GM18907 (cell line): ENCODE results near the gene ORMDL2.
A peak's percentile ranks its signal among the peaks of the same experiment; 100 is the strongest.

Source experiments
- ATAC-seq: cut with Tn5 transposase; IDR thresholded peaks from one replicate; pipeline ENCODE4 v1.9.1; 2021; ENCODE audit warnings: mild to moderate bottlenecking, moderate library complexity; ENCODE audit not compliant: unreplicated experiment

Gene ORMDL2

GRCh38 chr12:55817345-55818139 lies at the start of gene ORMDL2, which contains the start of gene SARNP:
Gene ORMDL2 (plus strand): TSS chr12:55818041. CDS start chr12:55819000, 959 bp downstream.
Gene SARNP (minus strand): TSS chr12:55817724. CDS start chr12:55817701, 23 bp downstream.
- peak; percentile 97 for ATAC-seq

DNA sequence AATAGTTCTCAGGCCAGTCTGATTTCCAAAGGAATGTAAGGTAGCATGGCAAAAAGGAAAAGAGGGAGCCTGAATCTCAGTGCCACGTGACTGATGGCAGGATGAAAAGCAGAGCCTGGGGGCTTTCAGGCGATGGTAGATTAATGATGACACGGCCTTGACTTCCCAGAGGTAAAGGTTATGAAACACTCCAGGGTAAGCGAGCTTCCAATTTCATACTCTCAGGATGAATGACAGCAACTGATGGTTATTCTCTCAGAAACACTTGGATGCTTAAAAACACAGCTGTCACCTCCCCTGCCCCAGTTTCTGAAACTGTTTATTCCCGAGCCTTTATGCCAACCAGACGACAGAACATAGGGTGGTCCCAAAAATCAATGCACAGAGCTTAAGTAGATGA lies 46.1 kb upstream of the ORMDL2 start:
- no peak for ATAC-seq

DNA sequence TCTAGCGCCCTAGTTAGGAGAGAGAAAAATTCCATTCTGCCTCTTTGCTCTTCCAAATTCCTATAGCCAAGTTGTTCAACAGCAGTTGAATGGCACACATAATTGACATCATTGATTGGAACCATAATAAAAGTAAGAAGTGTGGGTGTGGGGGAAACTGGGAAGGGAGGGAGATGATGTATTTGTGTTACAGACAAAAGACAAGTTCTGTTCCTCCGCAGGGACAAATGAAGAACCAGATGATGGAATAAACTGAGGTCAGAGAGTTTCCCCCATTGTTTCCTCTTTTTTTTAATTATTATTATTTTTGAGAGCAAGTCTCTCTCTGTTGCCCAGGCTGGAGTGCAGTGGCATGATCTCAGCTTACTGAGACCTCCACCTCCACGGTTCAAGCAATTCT lies 40.0 kb upstream of the ORMDL2 start:
- no peak for ATAC-seq

DNA sequence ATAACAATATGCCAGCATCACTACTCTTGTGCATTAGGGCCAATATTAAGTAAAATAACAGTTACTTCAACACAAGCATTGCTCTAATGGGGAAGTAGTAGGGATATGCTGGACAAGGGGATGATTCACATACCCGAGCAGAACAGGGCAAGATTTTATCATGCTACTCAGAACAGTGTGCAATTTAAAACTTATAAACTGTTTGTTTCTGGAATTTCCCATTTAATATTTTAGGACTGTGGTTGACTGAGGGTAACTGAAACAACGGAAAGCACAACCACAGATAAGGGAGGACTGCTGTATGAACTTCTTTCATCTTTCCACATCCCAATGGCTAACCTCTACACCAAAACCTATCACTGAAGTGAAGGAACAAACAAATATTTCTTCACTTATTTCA lies 37.2 kb upstream of the ORMDL2 start:
- no peak for ATAC-seq

DNA sequence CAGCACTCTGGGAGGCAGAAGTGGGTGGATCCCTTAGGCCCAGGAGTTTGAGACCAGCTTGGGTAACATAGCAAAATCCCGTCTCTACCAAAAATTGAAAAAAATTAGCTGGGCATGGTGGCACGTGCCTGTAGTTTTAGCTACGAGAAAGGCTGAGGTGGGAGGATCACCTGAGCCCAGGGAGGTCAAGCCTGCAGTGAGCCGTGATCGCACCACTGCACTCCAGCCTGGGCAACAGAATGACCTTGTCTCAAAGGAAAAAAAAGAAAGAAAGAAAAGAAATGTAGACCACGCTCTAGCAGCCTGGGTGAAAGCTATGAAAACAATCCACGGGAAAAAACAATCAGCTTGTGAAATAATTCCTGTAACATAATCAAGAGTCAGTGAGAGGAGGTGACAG lies 29.3 kb upstream of the ORMDL2 start:
- ATAC-seq = no peak

DNA sequence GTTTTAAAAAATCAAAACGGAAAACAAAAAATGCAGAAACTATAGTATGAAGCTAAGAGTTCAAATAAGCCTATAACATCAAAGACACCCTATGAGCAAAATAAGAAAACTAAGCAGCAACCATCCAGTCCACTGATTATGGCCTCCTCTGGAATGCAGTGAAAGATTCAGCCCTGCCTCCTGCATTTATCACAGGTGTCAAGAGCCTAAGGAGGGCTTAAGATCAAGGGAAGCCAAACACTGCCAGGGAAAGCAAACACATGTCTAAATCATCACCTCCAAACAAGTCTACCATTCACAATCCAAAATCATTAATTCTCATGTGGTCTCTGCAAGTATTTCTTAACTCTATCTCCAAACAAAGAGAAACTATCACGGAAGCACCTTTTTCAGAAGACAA lies 28.7 kb upstream of the ORMDL2 start:
- no peak for ATAC-seq

DNA sequence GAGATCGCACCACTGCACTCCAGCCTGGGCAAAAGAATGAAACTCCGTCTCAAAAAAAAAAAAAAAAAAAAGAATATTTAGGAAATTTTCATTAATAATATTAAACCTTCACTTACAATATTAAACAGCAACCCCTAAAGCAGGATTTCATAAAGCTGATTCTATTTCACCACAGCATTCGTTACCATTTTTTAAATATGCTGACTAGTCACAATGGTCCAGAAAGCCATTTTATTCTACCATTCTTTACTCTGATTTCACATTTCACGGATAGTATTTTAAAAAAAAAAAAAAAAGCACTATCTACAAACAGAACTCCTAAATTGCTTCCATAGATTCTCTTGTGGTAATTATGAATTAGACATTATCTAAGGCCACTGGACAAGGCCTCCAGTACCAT lies 27.9 kb upstream of the ORMDL2 start:
- no peak for ATAC-seq

DNA sequence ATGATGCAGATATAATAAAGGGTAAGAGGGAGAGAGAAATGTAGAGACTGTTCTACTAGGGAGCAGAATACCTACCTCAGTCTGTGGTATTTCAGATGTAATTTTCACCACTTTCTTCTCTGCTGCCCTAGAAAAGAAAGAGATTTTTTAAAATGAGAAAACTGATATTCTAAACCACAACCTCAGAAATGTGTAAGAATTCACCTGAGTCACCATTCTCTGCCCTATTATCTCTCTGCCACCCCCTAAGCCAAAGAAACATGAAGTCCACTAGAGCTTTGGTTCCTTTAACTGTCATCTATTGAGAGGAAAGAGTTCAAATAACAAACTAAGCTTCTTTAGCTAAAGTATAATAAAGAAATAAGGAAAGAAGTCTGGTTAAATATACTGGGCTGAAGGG lies 21.9 kb upstream of the ORMDL2 start:
- ATAC-seq = no peak

GRCh38 chr12:55797068-55797467 lies 20.8 kb upstream of the ORMDL2 start:
- no peak for ATAC-seq

DNA sequence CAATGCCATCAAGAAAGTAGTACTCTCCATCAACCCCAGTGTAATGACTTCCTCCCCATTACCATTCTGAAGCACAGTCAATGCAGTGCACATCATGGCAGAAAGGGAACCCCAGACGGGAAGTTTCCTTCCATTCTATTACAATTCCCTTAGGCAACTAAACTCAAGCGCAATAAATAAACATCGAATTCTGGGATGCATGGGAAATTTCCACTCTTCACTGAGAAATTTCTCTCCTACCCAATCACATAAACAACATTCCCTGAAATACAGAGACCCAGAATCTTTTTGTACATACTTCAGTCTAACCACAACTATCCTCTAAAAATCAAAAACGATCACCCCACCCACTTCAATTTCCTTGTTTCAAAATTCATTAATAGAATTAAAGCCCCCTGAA lies 20.3 kb upstream of the ORMDL2 start:
- no peak for ATAC-seq

- no peak for ATAC-seq
Observed at GRCh38 chr12:55806982-55807381, 10.9 kb upstream of the ORMDL2 start.

DNA sequence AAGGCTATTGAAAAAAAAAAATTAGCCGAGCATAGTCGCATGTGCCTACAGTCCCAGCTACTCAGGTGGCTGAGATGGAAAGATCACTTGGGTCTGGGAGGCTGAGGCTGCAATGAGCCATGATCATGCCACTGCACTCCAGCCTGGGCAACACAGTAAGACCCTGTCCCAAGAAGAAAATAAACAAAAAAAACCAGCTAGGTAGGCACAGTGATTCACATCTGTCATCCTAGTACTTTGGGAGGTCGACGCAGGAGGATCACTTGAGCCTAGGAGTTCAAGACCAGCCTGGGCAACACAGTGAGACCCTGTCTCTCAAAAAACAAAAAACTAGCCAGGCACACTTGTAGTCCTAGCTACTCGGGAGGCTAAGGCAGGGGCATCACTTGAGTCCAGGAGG lies 8.6 kb upstream of the ORMDL2 start:
- ATAC-seq = no peak

- no peak for ATAC-seq
Observed at GRCh38 chr12:55812088-55812487, 5.8 kb upstream of the ORMDL2 start.

GRCh38 chr12:55814257-55814656 lies 3.6 kb upstream of the ORMDL2 start:
- no peak for ATAC-seq

DNA sequence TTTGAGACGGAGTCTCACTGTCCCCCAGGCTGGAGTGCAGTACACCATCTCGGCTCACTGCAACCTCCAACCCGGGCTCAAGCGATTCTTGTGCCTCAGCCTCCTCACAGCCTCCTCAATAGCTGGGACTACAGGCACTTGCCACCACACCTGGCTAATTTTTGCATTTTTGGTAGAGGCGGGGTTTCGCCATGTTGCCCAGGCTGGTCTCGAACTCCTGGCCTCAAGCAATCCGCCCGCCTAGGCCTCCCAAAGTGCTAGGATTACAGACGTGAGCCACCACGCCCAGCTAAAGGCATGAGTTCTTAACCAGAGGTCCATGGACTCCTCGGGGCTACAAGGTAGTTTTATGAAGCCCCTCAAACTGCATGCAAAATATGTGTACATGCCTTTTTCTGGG lies 2.4 kb upstream of the ORMDL2 start:
- no peak for ATAC-seq

- ATAC-seq = no peak
Observed at GRCh38 chr12:55816881-55817344, 928 bp upstream of the ORMDL2 start.

DNA sequence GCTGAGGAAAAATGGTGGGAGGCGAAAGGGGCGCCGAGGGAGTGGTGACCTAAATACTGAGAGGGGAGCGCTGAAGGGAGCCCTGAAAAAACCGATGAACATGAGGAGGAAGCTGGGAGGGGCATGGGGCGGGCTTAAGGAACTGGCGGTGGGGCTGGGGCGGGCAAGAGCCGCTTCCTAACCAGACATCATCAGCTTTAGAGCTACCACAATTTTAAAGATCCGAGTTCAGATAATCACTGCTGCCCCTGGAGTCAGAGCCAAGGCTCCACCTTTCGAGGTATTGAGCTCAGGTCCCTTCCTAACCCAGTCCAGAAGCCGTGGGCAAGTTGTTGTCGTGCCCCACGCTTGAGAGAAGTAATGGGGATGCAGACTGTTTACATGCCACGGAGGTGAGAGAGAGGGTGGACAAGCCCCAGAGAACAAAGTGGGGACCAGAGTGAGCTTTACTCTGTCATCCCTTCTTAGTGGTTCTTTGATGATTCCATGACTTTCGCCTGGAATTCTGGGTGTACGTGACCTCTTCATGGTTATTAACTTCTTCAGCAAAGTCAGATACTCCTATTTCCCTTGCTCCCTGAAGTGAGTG lies 393 bp downstream of the ORMDL2 start:
- peak; percentile 31 for ATAC-seq

- no peak for ATAC-seq
Observed at GRCh38 chr12:55818886-55819285, 1.0 kb downstream of the ORMDL2 start.

GRCh38 chr12:55820679-55821078 lies 2.8 kb downstream of the ORMDL2 start:
- ATAC-seq = no peak

DNA sequence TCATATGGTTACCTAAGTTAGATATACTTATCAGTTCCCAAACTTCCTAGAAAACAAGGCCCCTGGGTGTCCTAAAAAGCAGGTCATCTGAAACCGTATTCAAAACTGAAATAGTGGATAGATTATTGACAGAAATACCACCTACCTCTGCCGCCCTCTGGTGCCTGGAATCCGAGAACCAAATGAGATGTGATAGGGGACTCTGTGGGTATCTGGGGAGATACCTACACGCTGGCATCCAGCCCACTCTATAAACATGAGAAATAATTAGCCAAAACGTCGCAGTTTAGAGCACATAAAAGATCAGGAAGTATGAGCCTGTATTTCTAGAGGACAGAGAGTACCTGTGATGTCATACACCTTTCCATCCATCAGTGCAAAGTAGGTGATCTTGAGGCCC lies 4.4 kb downstream of the ORMDL2 start:
- ATAC-seq = no peak

GRCh38 chr12:55823419-55823818 lies 5.6 kb downstream of the ORMDL2 start:
- ATAC-seq = no peak

DNA sequence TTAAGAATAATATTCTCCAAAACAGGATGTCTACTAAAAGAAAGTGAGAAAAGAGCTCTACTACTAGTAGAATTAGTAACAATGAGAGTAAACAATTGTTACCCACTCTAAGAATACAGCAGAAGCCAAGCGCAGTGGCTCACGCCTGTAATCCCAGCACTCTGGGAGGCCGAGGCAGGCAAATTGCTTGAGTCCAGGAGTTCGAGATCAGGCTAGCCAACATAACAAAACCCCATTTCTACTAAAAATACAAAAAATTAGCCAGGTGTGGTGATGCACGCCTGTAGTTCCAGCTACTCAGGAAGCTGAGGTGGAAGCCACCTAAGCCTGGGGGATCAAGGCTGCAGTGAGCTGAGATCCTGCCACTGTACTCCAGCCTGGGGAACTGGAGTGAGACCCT lies 6.9 kb downstream of the ORMDL2 start:
- ATAC-seq = no peak
